DOHH2 (cell line): ENCODE data around the gene PLXNC1.

ENCODE experiments used
- H3F3A ChIP-seq: fragments of 200-600 bp; sonication (generic), shearing (Covaris generic); 2 replicates; pipeline ENCODE4 v1.6.0; 2016; ENCODE audit warnings: antibody characterized with exemption, mild to moderate bottlenecking; ENCODE audit not compliant: control insufficient read depth, insufficient read depth
- H3K27ac ChIP-seq: fragments of 200-600 bp; sonication (generic); 2 replicates; pipeline ENCODE4 v1.5.1; 2014; ENCODE audit warnings: low read depth, mild to moderate bottlenecking, low read length, moderate library complexity
- H3K27me3 ChIP-seq: fragments of 200-600 bp; sonication (generic); 2 replicates; pipeline ENCODE4 v1.6.1; 2014; ENCODE audit warnings: mild to moderate bottlenecking, low read length, mixed read lengths; ENCODE audit not compliant: control insufficient read depth
- H3K36me3 ChIP-seq: fragments of 200-600 bp; sonication (generic); 2 replicates; pipeline ENCODE4 v1.6.1; 2014; ENCODE audit warnings: mild to moderate bottlenecking, low read length, moderate library complexity, mixed read lengths; ENCODE audit not compliant: control insufficient read depth
- H3K4me1 ChIP-seq: fragments of 200-600 bp; sonication (generic); 2 replicates; pipeline ENCODE4 v1.6.1; 2014; ENCODE audit warnings: mild to moderate bottlenecking, low read length, mixed read lengths; ENCODE audit not compliant: control insufficient read depth
- H3K4me2 ChIP-seq: fragments of 200-600 bp; sonication (generic); 2 replicates; pipeline ENCODE4 v1.6.0; 2014; ENCODE audit warnings: mild to moderate bottlenecking, low read length, moderate library complexity
- H3K4me3 ChIP-seq: fragments of 200-600 bp; sonication (generic); 2 replicates; pipeline ENCODE4 v1.5.1; 2014; ENCODE audit warnings: mild to moderate bottlenecking, low read length, mixed read lengths
- H3K79me2 ChIP-seq: fragments of 200-600 bp; sonication (generic); 2 replicates; pipeline ENCODE4 v1.6.1; 2014; ENCODE audit warnings: mild to moderate bottlenecking, low read length, mixed read lengths; ENCODE audit not compliant: control insufficient read depth
- H3K9me2 ChIP-seq: fragments of 200-600 bp; sonication (generic); replicated peaks from 2 replicates; pipeline ENCODE4 v1.6.1; 2014; ENCODE audit warnings: mild to moderate bottlenecking, low read length, mixed read lengths; ENCODE audit not compliant: control insufficient read depth
- H3K9me3 ChIP-seq: fragments of 200-600 bp; sonication (generic); 2 replicates; pipeline ENCODE4 v1.6.1; 2014; ENCODE audit warnings: antibody characterized with exemption, low read length, mixed read lengths; ENCODE audit not compliant: control insufficient read depth, insufficient read depth
- H4K20me1 ChIP-seq: fragments of 200-600 bp; sonication (generic); 2 replicates; pipeline ENCODE4 v1.6.0; 2014; ENCODE audit warnings: low read depth, mild to moderate bottlenecking, antibody characterized with exemption, low read length, moderate library complexity; ENCODE audit not compliant: control insufficient read depth, insufficient read depth
- EZH2phosphoT487 ChIP-seq: fragments of 200-600 bp; sonication (generic); IDR thresholded peaks from 2 replicates; pipeline ENCODE4 v1.6.1; 2017; ENCODE audit warnings: borderline replicate concordance, mild to moderate bottlenecking, antibody characterized with exemption, low read length, moderate library complexity, mixed read lengths
- TF ChIP-seq, protein P1 (sequence below): fragments of 200-600 bp; sonication (generic); IDR thresholded peaks from one replicate; pipeline ENCODE4 v1.5.1; 2014; ENCODE audit warnings: antibody characterized with exemption, mild to moderate bottlenecking, low read depth, low read length; ENCODE audit not compliant: poor library complexity, severe bottlenecking

Gene PLXNC1

DNA sequence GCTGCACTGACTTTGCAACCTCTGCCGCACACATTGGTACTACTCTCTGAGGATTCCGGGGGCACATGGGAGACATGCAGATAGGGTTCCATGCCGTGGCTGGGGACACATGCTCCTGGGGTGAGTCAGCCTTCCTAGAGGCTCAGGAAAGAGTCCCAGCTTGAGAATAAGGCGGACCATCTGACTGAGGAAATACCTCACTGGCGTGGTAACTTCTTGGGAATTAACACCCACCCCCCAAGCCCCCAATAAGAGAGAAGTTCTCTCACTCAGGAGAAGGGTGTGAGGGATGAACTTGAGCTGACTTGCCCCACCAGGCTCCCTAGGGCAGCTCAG lies 23.2 kb downstream of the PLXNC1 start:
- Histone ChIP-seq H3F3A (peaks cover 11% of the 10 kb centered on the region), H3K4me3 (no peak overlapping the region), H3K27ac (no peak overlapping the region), H3K4me2 (no peak overlapping the region), H3K79me2 (no peaks in the 10 kb centered on the region), H3K36me3 (no peaks in the 10 kb centered on the region), H4K20me1 (no peaks in the 10 kb centered on the region), H3K9me2 (no peaks in the 10 kb centered on the region), H3K9me3 (no peaks in the 10 kb centered on the region), H3K4me1 (peaks cover 48% of the 10 kb centered on the region), H3K27me3 (no peaks in the 10 kb centered on the region; the same call in 1 of the 2 replicates)
- TF ChIP-seq, protein P1, sequence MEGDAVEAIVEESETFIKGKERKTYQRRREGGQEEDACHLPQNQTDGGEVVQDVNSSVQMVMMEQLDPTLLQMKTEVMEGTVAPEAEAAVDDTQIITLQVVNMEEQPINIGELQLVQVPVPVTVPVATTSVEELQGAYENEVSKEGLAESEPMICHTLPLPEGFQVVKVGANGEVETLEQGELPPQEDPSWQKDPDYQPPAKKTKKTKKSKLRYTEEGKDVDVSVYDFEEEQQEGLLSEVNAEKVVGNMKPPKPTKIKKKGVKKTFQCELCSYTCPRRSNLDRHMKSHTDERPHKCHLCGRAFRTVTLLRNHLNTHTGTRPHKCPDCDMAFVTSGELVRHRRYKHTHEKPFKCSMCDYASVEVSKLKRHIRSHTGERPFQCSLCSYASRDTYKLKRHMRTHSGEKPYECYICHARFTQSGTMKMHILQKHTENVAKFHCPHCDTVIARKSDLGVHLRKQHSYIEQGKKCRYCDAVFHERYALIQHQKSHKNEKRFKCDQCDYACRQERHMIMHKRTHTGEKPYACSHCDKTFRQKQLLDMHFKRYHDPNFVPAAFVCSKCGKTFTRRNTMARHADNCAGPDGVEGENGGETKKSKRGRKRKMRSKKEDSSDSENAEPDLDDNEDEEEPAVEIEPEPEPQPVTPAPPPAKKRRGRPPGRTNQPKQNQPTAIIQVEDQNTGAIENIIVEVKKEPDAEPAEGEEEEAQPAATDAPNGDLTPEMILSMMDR, result no peak
- TF ChIP-seq EZH2phosphoT487, result no peak

DNA sequence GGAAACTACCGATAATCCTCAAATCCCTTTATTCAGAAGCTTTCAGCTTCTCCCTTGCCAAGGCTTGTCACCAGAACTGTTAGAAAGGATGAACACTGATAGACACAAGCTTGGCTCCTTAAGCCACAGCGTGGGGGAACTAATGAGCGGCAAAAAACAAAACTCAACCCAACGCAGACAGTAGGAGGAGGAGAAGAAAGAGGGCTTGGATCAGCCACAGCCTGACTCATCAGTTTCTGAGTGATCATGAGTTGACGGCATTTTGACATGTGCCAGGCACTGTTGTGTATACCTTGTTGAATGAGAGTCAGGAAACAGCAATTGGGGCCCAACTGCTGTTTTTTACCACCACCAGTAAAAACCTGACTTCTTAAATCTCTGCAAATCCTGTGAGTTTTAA lies 23.7 kb downstream of the PLXNC1 start:
- H3K4me1 ChIP-seq, result peaks cover 49% of the 10 kb centered on the region

DNA sequence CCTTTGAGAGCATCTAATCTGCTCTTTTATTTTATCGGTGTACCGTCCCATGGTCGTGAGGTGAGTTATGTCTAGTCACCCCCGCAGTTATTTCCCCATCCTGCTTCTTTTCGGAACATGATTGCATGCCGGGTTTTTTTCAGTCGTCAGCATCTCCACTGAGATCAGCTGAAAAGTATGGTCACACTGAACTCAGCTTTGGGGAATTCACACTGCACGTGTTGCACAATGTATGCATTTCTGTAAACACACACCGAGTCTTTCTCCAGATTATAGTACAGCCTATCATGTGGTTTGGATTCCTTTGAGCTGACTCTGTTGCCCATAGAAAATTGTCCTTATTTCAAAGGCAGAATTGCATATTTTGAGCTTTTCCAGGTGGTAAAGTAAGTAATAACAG lies 24.6 kb downstream of the PLXNC1 start:
- H3K36me3 ChIP-seq, result no peaks in the 10 kb centered on the region
- H4K20me1 ChIP-seq, result no peaks in the 10 kb centered on the region
- TF ChIP-seq EZH2phosphoT487, result no peak
- TF ChIP-seq, protein P1, result no peak
- H3K27ac ChIP-seq, result 0 out of 2 replicates have a peak overlapping the region, but pooled peaks have one; percentile 2
- H3F3A ChIP-seq, result peaks cover 11% of the 10 kb centered on the region
- no peak overlapping the region; the same call in 1 of the 2 replicates for H3K4me3 ChIP-seq
- peak overlapping the region; percentile 77 for H3K4me2 ChIP-seq
- no peaks in the 10 kb centered on the region; the same call in 1 of the 2 replicates for H3K27me3 ChIP-seq
- peaks cover 50% of the 10 kb centered on the region for H3K4me1 ChIP-seq
- no peaks in the 10 kb centered on the region for H3K79me2 ChIP-seq
- H3K9me2 ChIP-seq, result no peaks in the 10 kb centered on the region
- H3K9me3 ChIP-seq, result peaks cover 8% of the 10 kb centered on the region

More for the DNA sequence above, 23.7 kb downstream of the PLXNC1 start:
- Histone ChIP-seq H4K20me1 (no peaks in the 10 kb centered on the region), H3K9me2 (no peaks in the 10 kb centered on the region), H3K27ac (no peak overlapping the region), H3K27me3 (no peaks in the 10 kb centered on the region; the same call in 1 of the 2 replicates), H3F3A (peaks cover 11% of the 10 kb centered on the region), H3K9me3 (no peaks in the 10 kb centered on the region), H3K4me2 (no peak overlapping the region), H3K36me3 (no peaks in the 10 kb centered on the region), H3K79me2 (no peaks in the 10 kb centered on the region), H3K4me3 (no peak overlapping the region)
- TF ChIP-seq, protein P1, result no peak
- no peak for TF ChIP-seq EZH2phosphoT487
